ENCODE results near the gene GPR171.

- TF ChIP-seq CTCF (IDR thresholded peaks at IDR 0.05) = no peak
- no peak for TF ChIP-seq EZH2 (IDR thresholded peaks at IDR 0.05; ENCODE audit: borderline replicate concordance, insufficient read depth, low read depth, low read length, poor library complexity, severe bottlenecking)
Measured at GRCh38 chr3:151248772-151249337, 45.8 kb upstream of the GPR171 start.
